GM18526 (cell line): ENCODE results near the gene RHOJ.

Experiments used
- POLR2A ChIP-seq: IDR thresholded peaks from 3 replicates; pipeline ENCODE4 v1.6.1; 2011; ENCODE audit not compliant: insufficient read length; ENCODE audit errors: extremely low read depth

Gene RHOJ

GRCh38 chr14:63229330-63230059 lies 25.3 kb downstream of the RHOJ start:
- TF ChIP-seq POLR2A, result no peak

GRCh38 chr14:63231766-63232165 lies 27.5 kb downstream of the RHOJ start:
- TF ChIP-seq POLR2A, result no peak

GRCh38 chr14:63237791-63238190 lies 33.5 kb downstream of the RHOJ start:
- TF ChIP-seq POLR2A, result no peak

- no peak for TF ChIP-seq POLR2A
Measured at GRCh38 chr14:63240221-63240620, 36.0 kb downstream of the RHOJ start.

GRCh38 chr14:63241096-63241495 lies 36.9 kb downstream of the RHOJ start:
- TF ChIP-seq POLR2A, result no peak

GRCh38 chr14:63243646-63244045 lies 39.4 kb downstream of the RHOJ start:
- TF ChIP-seq POLR2A, result no peak

- TF ChIP-seq POLR2A, result no peak
Measured at GRCh38 chr14:63245893-63246292, 41.6 kb downstream of the RHOJ start.

- TF ChIP-seq POLR2A, result no peak
Measured at GRCh38 chr14:63248211-63248610, 44.0 kb downstream of the RHOJ start.

- TF ChIP-seq POLR2A, result no peak
Measured at GRCh38 chr14:63249092-63249491, 44.8 kb downstream of the RHOJ start.

GRCh38 chr14:63257299-63257698 lies 53.1 kb downstream of the RHOJ start:
- no peak for TF ChIP-seq POLR2A

- no peak for TF ChIP-seq POLR2A
Measured at GRCh38 chr14:63262446-63262845, 58.2 kb downstream of the RHOJ start.

GRCh38 chr14:63266106-63266505 lies 61.9 kb downstream of the RHOJ start:
- no peak for TF ChIP-seq POLR2A

GRCh38 chr14:63267171-63267570 lies 62.9 kb downstream of the RHOJ start:
- TF ChIP-seq POLR2A, result no peak

GRCh38 chr14:63268771-63269170 lies 64.5 kb downstream of the RHOJ start:
- TF ChIP-seq POLR2A, result no peak

- TF ChIP-seq POLR2A, result no peak
Measured at GRCh38 chr14:63269561-63270225, 65.5 kb downstream of the RHOJ start.

GRCh38 chr14:63273129-63273528 lies 68.9 kb downstream of the RHOJ start:
- no peak for TF ChIP-seq POLR2A
